Non-pigmented ciliary epithelial cell (primary cell): Measurements from ENCODE around the gene BASP1.
A peak's percentile ranks its signal among the peaks of the same experiment; 100 is the strongest.

Experiments used
- DNase-seq: peaks from one replicate; pipeline ENCODE4 v3.0.0-alpha.2; 2010; ENCODE audit warnings: low read depth

BASP1 gene, protein sequence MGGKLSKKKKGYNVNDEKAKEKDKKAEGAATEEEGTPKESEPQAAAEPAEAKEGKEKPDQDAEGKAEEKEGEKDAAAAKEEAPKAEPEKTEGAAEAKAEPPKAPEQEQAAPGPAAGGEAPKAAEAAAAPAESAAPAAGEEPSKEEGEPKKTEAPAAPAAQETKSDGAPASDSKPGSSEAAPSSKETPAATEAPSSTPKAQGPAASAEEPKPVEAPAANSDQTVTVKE

DNA sequence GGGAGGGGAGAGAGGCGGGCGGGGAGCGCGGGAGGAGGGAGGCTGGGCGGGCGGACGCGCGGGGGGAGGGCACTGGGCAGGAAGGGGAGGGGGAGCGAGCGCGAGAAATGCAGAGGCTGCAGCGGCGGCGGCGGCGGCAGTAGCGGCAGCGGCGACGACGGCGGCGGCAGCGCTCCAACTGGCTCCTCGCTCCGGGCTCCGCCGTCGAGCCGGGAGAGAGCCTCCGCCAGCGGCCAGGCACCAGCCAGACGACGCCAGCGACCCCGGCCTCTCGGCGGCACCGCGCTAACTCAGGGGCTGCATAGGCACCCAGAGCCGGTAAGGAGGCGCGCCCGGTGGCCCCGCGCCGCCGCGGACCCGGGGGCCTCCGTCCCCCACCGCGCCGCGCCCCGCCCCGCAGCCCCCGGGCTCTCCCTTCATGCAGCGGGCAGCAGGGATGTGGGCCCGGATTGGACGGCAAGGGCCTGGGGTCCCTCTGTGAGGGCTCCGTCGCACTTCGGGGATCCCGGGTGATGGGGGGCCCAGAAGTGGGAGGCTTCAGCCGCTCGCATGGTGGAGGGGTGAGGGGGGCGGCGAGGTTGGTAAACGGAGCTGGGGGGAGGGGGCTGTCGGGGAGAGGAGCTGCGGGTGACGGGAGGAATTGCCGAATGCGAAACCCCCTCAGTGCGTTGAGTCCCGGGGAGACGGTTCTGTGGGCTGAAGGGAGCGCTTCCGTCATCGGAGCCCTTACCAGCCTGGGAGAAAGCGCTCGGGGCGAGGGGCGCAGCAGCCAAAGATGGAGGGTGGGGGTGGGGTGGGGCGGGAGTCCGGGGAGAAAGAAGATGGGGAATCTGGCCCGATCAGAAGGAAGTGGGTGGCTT is at the start of gene BASP1:
Gene BASP1 (plus strand): TSS at position 139 of the 860 bp plus-strand sequence. CDS start 57,586 bp downstream, outside the sequence.
- no peak for DNase-seq

DNA sequence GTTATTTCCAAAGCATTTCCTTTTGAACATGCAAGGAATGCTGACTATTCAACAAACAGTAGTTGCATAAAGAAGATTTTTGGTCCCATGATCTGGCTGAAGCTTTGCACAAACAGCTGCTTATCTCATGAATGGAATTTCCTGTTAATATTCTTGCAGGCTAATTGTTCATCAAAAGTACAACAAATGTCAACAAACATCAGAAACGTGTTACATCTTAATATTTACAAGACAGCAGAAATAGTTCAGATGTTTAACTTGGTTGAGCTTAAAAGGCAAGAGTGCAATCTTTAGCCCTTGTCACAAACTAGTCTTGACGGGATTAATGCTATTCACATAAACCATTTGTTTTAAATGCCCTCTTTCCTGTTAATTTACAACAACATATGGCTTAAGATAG is 47.9 kb upstream of the BASP1 start:
- DNase-seq: no peak

DNA sequence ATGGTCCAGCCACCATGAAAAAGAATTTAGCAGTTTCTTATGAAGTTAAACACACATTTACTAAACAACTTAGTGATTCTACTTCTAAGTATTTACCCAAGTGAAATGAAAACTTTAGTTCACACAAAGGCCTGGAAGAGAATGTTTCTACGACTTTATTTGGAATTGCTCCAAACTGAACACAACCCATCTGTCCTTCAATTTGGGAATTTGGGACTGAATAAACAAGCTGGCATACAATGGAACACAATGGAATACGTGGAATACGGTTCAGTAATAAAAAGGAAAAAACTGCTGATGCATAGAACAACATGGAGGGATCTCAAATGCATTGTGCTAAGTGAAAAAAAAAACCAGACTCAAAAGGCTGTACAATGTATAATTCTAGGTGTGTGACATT is 44.6 kb upstream of the BASP1 start:
- no peak for DNase-seq

- DNase-seq: no peak
These were observed 42.5 kb upstream of the BASP1 start for GRCh38 chr5:17174965-17175364.

- no peak for DNase-seq
These were observed 39.7 kb upstream of the BASP1 start for GRCh38 chr5:17177501-17178372.

DNA sequence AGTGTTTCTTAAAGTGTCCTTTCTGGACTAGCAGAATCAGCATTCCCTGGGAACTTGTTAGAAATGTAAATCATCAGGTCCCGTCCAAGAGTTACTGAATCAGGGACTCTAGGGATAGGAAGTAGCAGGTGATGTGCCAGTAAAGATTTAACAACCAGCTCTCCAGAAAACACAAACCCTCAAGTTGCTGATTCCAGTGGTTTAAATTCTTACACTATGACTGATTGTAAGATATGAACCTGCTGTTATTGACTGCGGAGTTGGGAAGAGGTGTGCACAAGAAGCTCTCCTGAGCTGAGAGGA is 39.1 kb upstream of the BASP1 start:
- no peak for DNase-seq

DNA sequence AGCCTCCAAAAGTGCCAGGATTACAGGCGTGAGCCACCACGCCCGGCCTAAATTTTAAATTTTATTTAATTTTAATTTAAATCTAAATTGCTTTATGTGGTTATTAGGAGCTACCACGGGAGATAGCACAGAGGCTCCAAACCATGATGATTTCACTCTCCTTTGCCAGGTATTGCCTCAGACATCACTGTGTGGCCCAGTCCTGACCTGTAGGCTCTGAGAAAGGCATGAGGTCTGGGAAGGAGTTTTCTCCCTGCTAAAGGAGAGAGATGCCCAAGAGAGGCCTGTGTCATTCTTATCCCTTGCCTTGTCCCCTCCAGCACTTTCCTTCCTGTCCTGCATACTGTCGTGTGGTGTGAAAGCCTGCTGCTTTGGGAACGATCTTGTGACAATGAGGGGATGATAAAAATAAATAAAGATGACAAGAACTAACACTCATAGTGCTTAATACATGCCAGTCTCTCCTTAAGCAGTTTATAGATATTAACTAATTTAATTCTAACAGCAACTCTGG is 37.0 kb upstream of the BASP1 start:
- DNase-seq: no peak

DNA sequence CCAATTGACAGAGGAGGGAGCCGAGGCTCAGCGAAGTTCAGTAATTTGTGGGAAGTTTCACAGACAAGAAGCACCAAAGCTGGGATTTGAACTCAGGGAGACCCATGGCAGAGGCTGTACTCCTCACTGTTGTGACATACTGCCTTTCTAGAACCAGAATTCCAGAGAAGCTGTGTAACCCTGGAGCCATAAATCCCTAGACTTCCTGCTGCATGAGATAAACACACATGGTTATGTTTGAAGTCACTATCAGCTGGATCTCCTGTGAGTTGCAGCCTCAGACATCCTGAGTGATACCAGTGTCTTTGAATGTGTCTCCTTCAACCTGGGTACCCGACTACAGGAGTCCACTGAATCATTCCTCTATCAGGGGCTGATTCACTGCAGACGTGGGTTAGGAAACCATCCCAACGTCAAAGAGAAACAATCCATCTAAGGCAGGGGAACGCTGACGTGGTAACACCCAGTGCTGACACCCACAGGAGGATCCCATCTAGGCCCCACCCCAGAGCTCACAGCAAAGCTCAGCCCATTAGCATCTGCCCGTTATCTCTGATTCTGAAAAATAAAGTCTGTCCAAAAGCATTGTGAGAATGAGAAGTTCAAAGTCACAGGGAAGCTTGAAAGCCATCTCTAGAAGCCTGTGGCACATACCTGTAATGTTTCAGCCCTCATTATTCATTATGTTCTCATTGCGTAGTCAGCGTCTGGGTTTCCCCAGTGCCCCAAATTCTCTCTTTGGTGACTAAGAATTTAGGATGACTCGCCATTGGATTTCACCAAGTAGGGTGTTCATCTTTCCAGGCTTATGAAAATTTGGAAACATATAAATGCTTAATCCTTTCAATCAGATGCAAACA is 36.3 kb upstream of the BASP1 start:
- peak; percentile 99 for DNase-seq

DNA sequence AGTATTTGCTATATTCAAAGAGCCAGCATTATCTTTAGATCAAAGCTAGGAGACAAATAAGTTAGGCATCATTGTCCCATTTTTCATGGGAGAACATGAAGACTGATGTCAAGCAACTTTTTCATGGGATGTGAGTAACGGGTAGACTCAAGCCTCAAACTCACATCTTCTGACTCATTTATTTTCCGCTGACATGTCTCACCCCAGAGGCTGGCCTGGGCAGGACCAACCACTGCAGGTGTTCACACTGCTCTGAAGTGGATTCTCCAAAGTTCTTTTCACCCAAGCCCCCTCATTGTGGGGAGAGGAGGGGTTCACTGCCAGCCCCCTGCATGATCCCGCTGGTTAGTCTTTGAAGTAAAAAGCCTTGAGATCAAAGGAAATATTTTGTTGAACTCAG is 34.9 kb upstream of the BASP1 start:
- DNase-seq: no peak

- DNase-seq: no peak
These were observed 34.5 kb upstream of the BASP1 start for GRCh38 chr5:17182981-17183380.

DNA sequence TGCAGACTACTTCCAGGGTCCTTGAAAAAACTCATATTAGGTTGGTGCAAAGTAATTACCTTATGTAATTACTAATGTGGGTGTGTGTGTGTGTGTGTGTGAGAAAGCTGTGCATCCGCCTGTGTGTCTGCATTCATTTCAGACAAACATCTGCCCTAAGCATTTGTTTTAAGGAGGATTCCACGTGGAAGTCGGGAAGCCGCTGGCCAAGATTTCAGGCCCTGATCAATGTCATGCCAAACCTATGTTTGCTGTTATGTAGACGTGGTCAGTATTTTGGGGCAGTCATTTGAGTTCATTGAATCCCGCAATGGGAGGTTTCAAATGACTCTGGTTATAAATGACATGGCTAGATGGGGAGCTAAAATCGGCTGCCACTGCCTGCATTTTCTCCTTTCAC is 33.6 kb upstream of the BASP1 start:
- DNase-seq: no peak

DNA sequence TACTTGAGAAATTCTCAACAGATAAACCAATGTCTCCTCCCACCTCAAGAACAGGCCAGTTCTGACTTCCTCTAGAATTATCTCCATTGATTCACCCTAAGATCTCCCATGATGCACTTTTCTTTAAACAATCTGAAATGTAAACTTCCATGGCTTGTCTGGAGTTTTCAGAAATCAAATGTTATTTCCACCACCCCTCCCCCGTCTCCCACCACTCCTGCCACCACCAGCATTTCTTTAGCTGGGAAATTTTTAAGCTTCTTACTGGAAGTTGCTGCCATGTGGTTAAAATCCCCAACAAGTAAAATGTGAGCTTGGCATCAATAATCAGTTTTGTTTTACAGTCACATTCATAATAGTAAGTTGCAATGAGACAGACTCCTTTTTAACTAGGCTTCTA is 32.8 kb upstream of the BASP1 start:
- no peak for DNase-seq

DNA sequence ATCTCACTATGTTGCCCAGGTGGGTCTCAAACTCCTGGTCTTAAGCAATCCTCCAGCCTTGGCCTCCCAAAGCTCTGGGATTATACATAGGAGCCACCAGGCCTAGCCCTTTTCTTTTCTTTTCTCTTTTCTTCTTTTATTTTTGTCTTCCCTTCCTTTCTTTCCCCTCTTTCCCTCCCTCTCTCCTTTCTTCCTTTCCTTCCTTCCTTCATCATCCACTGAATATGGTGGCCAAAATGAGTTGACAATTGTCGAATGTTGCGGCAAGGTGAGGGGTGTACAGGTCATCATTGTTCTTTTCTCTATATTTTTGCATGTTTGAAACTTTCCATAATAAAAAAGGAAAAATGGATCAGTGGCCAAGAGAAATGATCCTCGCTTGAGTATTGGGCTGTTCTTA is 32.1 kb upstream of the BASP1 start:
- no peak for DNase-seq

DNA sequence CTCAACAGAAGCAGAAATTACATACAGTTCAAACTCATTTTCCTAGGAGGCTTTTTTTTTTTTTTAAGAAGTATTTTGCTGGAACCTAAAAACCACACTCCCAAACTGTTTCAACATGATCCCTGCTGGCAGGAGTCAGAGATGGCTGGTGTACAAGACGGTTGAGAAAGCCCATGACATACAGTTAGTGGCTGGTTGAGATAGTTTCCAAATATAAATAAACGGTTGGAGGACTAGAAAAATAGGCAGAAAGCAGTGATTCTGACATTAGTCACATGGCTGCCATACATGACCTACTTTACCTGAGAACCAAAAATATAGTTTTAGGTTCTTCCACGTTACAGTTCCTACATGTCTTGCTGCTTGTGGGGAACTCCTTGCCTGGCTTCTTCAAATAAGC is 31.7 kb upstream of the BASP1 start:
- peak; percentile 75 for DNase-seq

GRCh38 chr5:17186256-17186655 is 31.2 kb upstream of the BASP1 start:
- DNase-seq: no peak

- DNase-seq: no peak
These were observed 30.2 kb upstream of the BASP1 start for GRCh38 chr5:17187011-17187785.

GRCh38 chr5:17187786-17188170 is 29.7 kb upstream of the BASP1 start:
- DNase-seq: no peak

GRCh38 chr5:17189381-17190036 is 27.9 kb upstream of the BASP1 start:
- no peak for DNase-seq

DNA sequence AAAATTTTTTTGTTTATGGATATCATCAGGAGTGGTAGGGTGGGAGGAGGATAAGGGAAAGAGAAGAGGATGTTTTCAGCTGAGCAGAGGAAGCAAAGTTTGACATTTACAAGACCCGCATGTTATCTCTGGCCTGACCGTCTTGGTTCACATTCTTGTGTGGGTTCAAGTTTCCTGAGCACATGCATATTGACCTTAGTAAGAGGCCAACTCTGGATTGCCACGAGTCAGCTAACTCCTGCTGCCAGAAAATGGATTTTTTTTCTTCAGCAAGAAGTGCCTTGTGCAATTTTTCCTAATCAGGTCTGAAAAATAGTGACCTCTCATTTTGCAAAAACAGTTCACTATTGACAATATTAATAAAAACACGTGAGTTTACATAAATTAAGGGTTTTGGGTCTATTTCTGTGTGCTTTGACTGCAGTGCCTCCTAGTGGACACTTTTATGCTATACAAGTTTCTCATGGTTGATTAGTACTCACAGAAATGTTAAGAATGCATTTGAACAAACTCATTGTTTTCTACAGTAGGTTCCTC is 27.1 kb upstream of the BASP1 start:
- no peak for DNase-seq

- DNase-seq: no peak
These were observed 26.5 kb upstream of the BASP1 start for GRCh38 chr5:17190799-17191391.
